ENCODE measurements around the gene HPSE2.

Gene HPSE2

DNA sequence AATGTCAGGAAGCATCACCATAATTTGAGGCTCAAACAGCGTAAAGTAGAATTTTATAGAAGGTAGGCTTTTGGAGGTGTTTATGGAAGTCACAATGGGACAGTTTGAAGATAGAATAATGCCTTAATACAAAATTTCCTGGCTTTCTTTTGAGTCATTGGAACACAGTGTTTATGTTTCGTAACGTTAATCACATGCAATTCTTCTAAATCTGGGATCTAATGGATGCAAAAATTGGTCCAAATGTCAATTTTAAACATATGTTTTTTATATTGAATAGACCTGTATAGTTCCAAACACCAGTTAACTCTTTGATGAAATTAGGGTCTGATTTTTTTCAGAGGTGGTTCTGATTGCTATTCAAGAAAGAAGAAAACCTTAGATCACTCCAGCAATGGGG, 702.4 kb downstream of the HPSE2 start:
- no peak for ATAC-seq (ENCODE audit: insufficient read depth, low read depth)
- Histone ChIP-seq H3K27me3 (ENCODE audit: insufficient read depth, low read length, poor library complexity) (no peaks in the 10 kb centered on the region), H3K4me2 (ENCODE audit: insufficient read depth, low read length) (no peak overlapping the region), H3K9me3 (ENCODE audit: insufficient read depth, low read length, severe bottlenecking) (no peaks in the 10 kb centered on the region), H3K79me2 (ENCODE audit: insufficient read depth, low read length) (no peaks in the 10 kb centered on the region), H4K20me1 (ENCODE audit: insufficient read depth, low read length) (no peaks in the 10 kb centered on the region), H3K4me3 (ENCODE audit: low read depth in 1 of 2, low read length in 2 of 2) (no peak overlapping the region), H2AFZ (ENCODE audit: low read depth, low read length) (no peak overlapping the region), H3K27ac (ENCODE audit: low read length) (no peak overlapping the region), H3K36me3 (ENCODE audit: insufficient read depth, low read length) (no peaks in the 10 kb centered on the region), H3K4me1 (ENCODE audit: insufficient read depth, low read length) (no peaks in the 10 kb centered on the region), H3K9ac (ENCODE audit: low read depth, low read length) (no peak overlapping the region)
- TF ChIP-seq EZH2 (IDR thresholded peaks at IDR 0.05; ENCODE audit: borderline replicate concordance, low read depth, low read length, severe bottlenecking): no peak
- TF ChIP-seq CTCF (IDR thresholded peaks at IDR 0.05; ENCODE audit: borderline replicate concordance, extremely low read depth, low read length, poor library complexity, severe bottlenecking): no peak
- DNase-seq: no peak

DNA sequence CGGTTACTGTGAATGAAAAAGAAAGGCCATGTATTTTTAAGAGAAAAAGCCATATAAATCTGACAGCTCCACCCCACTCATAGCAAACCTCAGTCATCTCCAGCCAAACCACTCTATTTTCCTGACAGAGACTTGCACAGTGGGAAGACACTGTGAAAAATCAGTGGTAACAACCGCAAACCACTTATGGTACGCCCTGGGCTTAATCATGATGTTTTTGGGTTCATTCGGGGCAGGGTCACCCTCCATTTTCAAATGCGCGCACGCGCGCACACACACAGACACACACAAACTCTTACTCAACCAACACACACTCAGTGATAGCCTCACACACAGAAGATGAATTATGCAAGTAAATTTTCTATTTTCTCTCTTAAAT, 706.9 kb downstream of the HPSE2 start:
- Histone ChIP-seq H3K4me2 (ENCODE audit: insufficient read depth, low read length) (no peak overlapping the region), H3K9me3 (ENCODE audit: insufficient read depth, low read length, severe bottlenecking) (no peaks in the 10 kb centered on the region), H3K27me3 (ENCODE audit: insufficient read depth, low read length, poor library complexity) (no peaks in the 10 kb centered on the region), H3K36me3 (ENCODE audit: insufficient read depth, low read length) (no peaks in the 10 kb centered on the region), H2AFZ (ENCODE audit: low read depth, low read length) (no peak overlapping the region), H3K4me1 (ENCODE audit: insufficient read depth, low read length) (no peaks in the 10 kb centered on the region), H3K79me2 (ENCODE audit: insufficient read depth, low read length) (no peaks in the 10 kb centered on the region), H3K4me3 (ENCODE audit: low read depth in 1 of 2, low read length in 2 of 2) (no peak overlapping the region), H3K27ac (ENCODE audit: low read length) (no peak overlapping the region), H4K20me1 (ENCODE audit: insufficient read depth, low read length) (no peaks in the 10 kb centered on the region), H3K9ac (ENCODE audit: low read depth, low read length) (no peak overlapping the region)
- TF ChIP-seq CTCF (IDR thresholded peaks at IDR 0.05; ENCODE audit: borderline replicate concordance, extremely low read depth, low read length, poor library complexity, severe bottlenecking) (no peak), EZH2 (IDR thresholded peaks at IDR 0.05; ENCODE audit: borderline replicate concordance, low read depth, low read length, severe bottlenecking) (no peak)
- ATAC-seq (ENCODE audit: insufficient read depth, low read depth) (no peak), DNase-seq (no peak)

GRCh38 chr10:98528166-98528804, 707.4 kb downstream of the HPSE2 start:
- DNase-seq: no peak
- no peaks in the 10 kb centered on the region for H3K79me2 ChIP-seq (ENCODE audit: insufficient read depth, low read length)
- H4K20me1 ChIP-seq (ENCODE audit: insufficient read depth, low read length): no peaks in the 10 kb centered on the region
- H3K4me1 ChIP-seq (ENCODE audit: insufficient read depth, low read length): no peaks in the 10 kb centered on the region
- no peak for TF ChIP-seq EZH2 (IDR thresholded peaks at IDR 0.05; ENCODE audit: borderline replicate concordance, low read depth, low read length, severe bottlenecking)
- no peak for TF ChIP-seq CTCF (IDR thresholded peaks at IDR 0.05; ENCODE audit: borderline replicate concordance, extremely low read depth, low read length, poor library complexity, severe bottlenecking)
- no peak overlapping the region for H3K4me2 ChIP-seq (ENCODE audit: insufficient read depth, low read length)
- H3K9ac ChIP-seq (ENCODE audit: low read depth, low read length): no peak overlapping the region
- H3K4me3 ChIP-seq (ENCODE audit: low read depth in 1 of 2, low read length in 2 of 2): no peak overlapping the region
- no peak for ATAC-seq (ENCODE audit: insufficient read depth, low read depth)
- no peak overlapping the region for H2AFZ ChIP-seq (ENCODE audit: low read depth, low read length)
- no peaks in the 10 kb centered on the region for H3K36me3 ChIP-seq (ENCODE audit: insufficient read depth, low read length)
- H3K27ac ChIP-seq (ENCODE audit: low read length): no peak overlapping the region
- no peaks in the 10 kb centered on the region for H3K27me3 ChIP-seq (ENCODE audit: insufficient read depth, low read length, poor library complexity)
- no peaks in the 10 kb centered on the region for H3K9me3 ChIP-seq (ENCODE audit: insufficient read depth, low read length, severe bottlenecking)

Data from DND-41 (cell line).